ENCODE measurements around the gene PRSS3.

GRCh38 chr9:33797837-33798236, 2.5 kb downstream of the PRSS3 start:
- TF ChIP-seq CTCF (IDR thresholded peaks at IDR 0.05) (no peak), ETV6 (CRISPR knock-in tag; IDR thresholded peaks at IDR 0.05) (no peak), CBFB (CRISPR knock-in tag; IDR thresholded peaks at IDR 0.05; ENCODE audit: low read depth) (no peak), ZNF317 (CRISPR knock-in tag; IDR thresholded peaks at IDR 0.05; ENCODE audit: borderline replicate concordance, low read depth) (no peak)

Measured in WTC11 (cell line).